Hair follicular keratinocyte (primary cell): Measurements from ENCODE around the gene USP17L28. TPM values are rescaled to one million over a fixed set of nuclear protein-coding genes. Genes with fewer than 3 reads are reported as not detected.

Experiments
- total RNA-seq: library from RNA; depleted of rRNA; stranded (reverse); fragments of >200 nt; gene quantifications from 2 replicates; pipeline ENCODE4 v1.2.3, GENCODE V29; 2015

USP17L28 gene
- total RNA-seq = not detected in 2 replicates

GRCh38 chr4:9348593-9348992 is at the start of gene USP17L28:
USP17L28 (plus strand) TSS chr4:9348893; CDS start chr4:9348893, 0 bp downstream.

GRCh38 chr4:9324865-9325264 is 23.8 kb upstream of the USP17L28 start, which contains the start of gene USP17L24:
USP17L24 (plus strand) TSS chr4:9325165; CDS start chr4:9325165, 0 bp downstream.

GRCh38 chr4:9329611-9330010 is 19.1 kb upstream of the USP17L28 start, which contains the start of gene USP17L25:
USP17L25 (plus strand) TSS chr4:9329911; CDS start chr4:9329911, 0 bp downstream.

GRCh38 chr4:9334358-9334757 is 14.3 kb upstream of the USP17L28 start, which contains the start of gene USP17L26:
USP17L26 (plus strand) TSS chr4:9334658; CDS start chr4:9334658, 0 bp downstream.

GRCh38 chr4:9339103-9339502 is 9.6 kb upstream of the USP17L28 start, which contains the start of gene USP17L5:
USP17L5 (plus strand) TSS chr4:9339403; CDS start chr4:9339403, 0 bp downstream.

GRCh38 chr4:9343848-9344247 is 4.8 kb upstream of the USP17L28 start, which contains the start of gene USP17L27:
USP17L27 (plus strand) TSS chr4:9344148; CDS start chr4:9344148, 0 bp downstream.

GRCh38 chr4:9353338-9353737 is 4.6 kb downstream of the USP17L28 start, which contains the start of gene USP17L29:
USP17L29 (plus strand) TSS chr4:9353638; CDS start chr4:9353638, 0 bp downstream.

GRCh38 chr4:9362829-9363228 is 14.1 kb downstream of the USP17L28 start, which contains the start of gene USP17L30:
USP17L30 (plus strand) TSS chr4:9363129; CDS start chr4:9363129, 0 bp downstream.

Other genes with a start within 250 kb of the USP17L28 start
- gene FAM90A26, start 178.5 kb upstream of the USP17L28 start, total RNA-seq = not detected in 2 replicates
- gene USP17L10, start 138.2 kb upstream of the USP17L28 start, total RNA-seq = not detected in 2 replicates
- not detected in 2 replicates for gene USP17L11, start 133.5 kb upstream of the USP17L28 start, total RNA-seq
- gene USP17L12, start 128.7 kb upstream of the USP17L28 start, total RNA-seq = not detected in 2 replicates
- not detected in 2 replicates for gene USP17L13, start 124.0 kb upstream of the USP17L28 start, total RNA-seq
- not detected in 2 replicates for gene USP17L15, start 114.5 kb upstream of the USP17L28 start, total RNA-seq
- gene USP17L17, start 105.0 kb upstream of the USP17L28 start, total RNA-seq = not detected in 2 replicates
- not detected in 2 replicates for gene USP17L18, start 100.3 kb upstream of the USP17L28 start, total RNA-seq
- not detected in 2 replicates for gene USP17L19, start 95.5 kb upstream of the USP17L28 start, total RNA-seq
- gene USP17L20, start 90.8 kb upstream of the USP17L28 start, total RNA-seq = not detected in 2 replicates
- gene USP17L21, start 86.0 kb upstream of the USP17L28 start, total RNA-seq = not detected in 2 replicates
- not detected in 2 replicates for gene USP17L22, start 81.3 kb upstream of the USP17L28 start, total RNA-seq
- not detected in 2 replicates for gene USP17L24, start 23.7 kb upstream of the USP17L28 start, total RNA-seq
- not detected in 2 replicates for gene USP17L25, start 19.0 kb upstream of the USP17L28 start, total RNA-seq
- gene USP17L26, start 14.2 kb upstream of the USP17L28 start, total RNA-seq = not detected in 2 replicates
- not detected in 2 replicates for gene USP17L5, start 9.5 kb upstream of the USP17L28 start, total RNA-seq
- not detected in 2 replicates for gene USP17L27, start 4.7 kb upstream of the USP17L28 start, total RNA-seq
- not detected in 2 replicates for gene USP17L29, start 4.7 kb downstream of the USP17L28 start, total RNA-seq
- not detected in 2 replicates for gene USP17L30, start 14.2 kb downstream of the USP17L28 start, total RNA-seq
- not detected in 2 replicates for gene DEFB131A, start 95.5 kb downstream of the USP17L28 start, total RNA-seq